SU-DHL-6 (cell line): ENCODE results near the gene PFN3.

ENCODE experiments used
- H2AFZ ChIP-seq: fragments of 200-600 bp; sonication (generic); 2 replicates; pipeline ENCODE4 v1.6.1; 2014; ENCODE audit warnings: low read depth, mild to moderate bottlenecking, moderate library complexity, mixed read lengths, antibody characterized with exemption, low read length; ENCODE audit not compliant: severe bottlenecking
- H3F3A ChIP-seq: fragments of 200-600 bp; shearing (Covaris generic); 2 replicates; pipeline ENCODE4 v1.6.0; 2016; ENCODE audit warnings: antibody characterized with exemption, mild to moderate bottlenecking; ENCODE audit not compliant: insufficient read depth
- H3K27ac ChIP-seq: fragments of 200-600 bp; sonication (generic); 2 replicates; pipeline ENCODE4 v1.5.1; 2016; ENCODE audit warnings: low read depth, mild to moderate bottlenecking, low read length, moderate library complexity, mixed read lengths
- H3K27me3 ChIP-seq: fragments of 200-600 bp; sonication (generic), shearing (Covaris generic); 2 replicates; pipeline ENCODE4 v1.6.0; 2014; ENCODE audit warnings: mild to moderate bottlenecking, low read length
- H3K36me3 ChIP-seq: fragments of 200-600 bp; sonication (generic); 2 replicates; pipeline ENCODE4 v1.6.1; 2014; ENCODE audit warnings: mild to moderate bottlenecking, low read length, mixed read lengths
- H3K4me2 ChIP-seq: fragments of 300-600, 200-600 bp; shearing (Covaris generic), sonication (generic); 2 replicates; pipeline ENCODE4 v1.6.0; 2014; ENCODE audit warnings: low read length, low read depth, mild to moderate bottlenecking; ENCODE audit not compliant: poor library complexity, severe bottlenecking
- H3K4me3 ChIP-seq: fragments of 200-600 bp; sonication (generic); 2 replicates; pipeline ENCODE4 v1.5.1; 2014; ENCODE audit warnings: antibody characterized with exemption, low read length, mild to moderate bottlenecking, mixed read lengths; ENCODE audit not compliant: insufficient read depth, poor library complexity, severe bottlenecking
- H3K79me2 ChIP-seq: fragments of 200-600 bp; sonication (generic); 2 replicates; pipeline ENCODE4 v1.6.1; 2014; ENCODE audit warnings: mild to moderate bottlenecking, low read length, moderate library complexity; ENCODE audit not compliant: insufficient read depth
- H3K9ac ChIP-seq: fragments of 200-600 bp; sonication (generic); 2 replicates; pipeline ENCODE4 v1.7.0; 2014; ENCODE audit warnings: mild to moderate bottlenecking, low read length
- H3K9me2 ChIP-seq: fragments of 200-600 bp; sonication (generic); replicated peaks from 2 replicates; pipeline ENCODE4 v1.6.1; 2014; ENCODE audit warnings: low read length; ENCODE audit not compliant: insufficient read depth
- H3K9me3 ChIP-seq: fragments of 200-600 bp; sonication (generic); 2 replicates; pipeline ENCODE4 v1.6.1; 2014; ENCODE audit warnings: low read length, mixed read lengths; ENCODE audit not compliant: insufficient read depth
- H4K20me1 ChIP-seq: fragments of 200-600 bp; sonication (generic); 2 replicates; pipeline ENCODE4 v1.6.1; 2014; ENCODE audit warnings: low read depth, mild to moderate bottlenecking, antibody characterized with exemption, low read length, moderate library complexity, mixed read lengths
- EZH2phosphoT487 ChIP-seq: fragments of 200-600 bp; sonication (generic), shearing (Covaris generic); conservative IDR thresholded peaks from 2 replicates; pipeline ENCODE4 v1.6.1; 2018; ENCODE audit warnings: mild to moderate bottlenecking, antibody characterized with exemption, low read length, moderate library complexity, mixed read lengths
- TF ChIP-seq, protein P1 (sequence below): fragments of 200-600 bp; sonication (generic); IDR thresholded peaks from one replicate; pipeline ENCODE4 v1.5.1; 2017; ENCODE audit warnings: antibody characterized with exemption, mild to moderate bottlenecking, low read length, moderate library complexity; ENCODE audit not compliant: insufficient read depth, poor library complexity, severe bottlenecking

The PFN3 gene

DNA sequence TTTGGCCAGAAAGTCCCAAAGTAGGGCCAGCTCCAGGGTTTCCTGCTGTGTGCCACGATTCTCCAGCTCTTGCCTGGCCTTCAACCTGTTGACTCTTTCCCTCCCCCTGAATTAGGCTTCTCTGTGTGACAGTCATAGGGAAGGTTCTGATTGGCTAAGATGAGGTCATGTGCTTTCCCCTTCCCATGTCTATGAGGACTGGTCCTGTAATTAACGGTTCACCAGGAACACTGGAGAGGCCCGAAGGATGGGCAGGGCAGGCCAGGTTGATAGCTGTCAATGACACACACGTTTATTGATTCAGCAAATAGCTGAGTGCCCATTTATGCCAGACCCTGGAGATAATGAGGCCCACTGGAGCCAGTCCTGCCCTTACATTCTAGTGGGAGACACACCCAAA lies 37.2 kb upstream of the PFN3 start:
- no peak overlapping the region for H2AFZ ChIP-seq
- H3K4me2 ChIP-seq, result no peak overlapping the region
- H4K20me1 ChIP-seq, result no peaks in the 10 kb centered on the region
- H3K27ac ChIP-seq, result no peak overlapping the region
- no peaks in the 10 kb centered on the region for H3K79me2 ChIP-seq
- H3K9me3 ChIP-seq, result no peaks in the 10 kb centered on the region
- no peaks in the 10 kb centered on the region for H3K36me3 ChIP-seq
- no peaks in the 10 kb centered on the region for H3K9me2 ChIP-seq
- H3F3A ChIP-seq, result no peaks in the 10 kb centered on the region; the same call in none of the 2 replicates
- H3K9ac ChIP-seq, result no peak overlapping the region
- TF ChIP-seq EZH2phosphoT487, result no peak
- TF ChIP-seq, protein P1, sequence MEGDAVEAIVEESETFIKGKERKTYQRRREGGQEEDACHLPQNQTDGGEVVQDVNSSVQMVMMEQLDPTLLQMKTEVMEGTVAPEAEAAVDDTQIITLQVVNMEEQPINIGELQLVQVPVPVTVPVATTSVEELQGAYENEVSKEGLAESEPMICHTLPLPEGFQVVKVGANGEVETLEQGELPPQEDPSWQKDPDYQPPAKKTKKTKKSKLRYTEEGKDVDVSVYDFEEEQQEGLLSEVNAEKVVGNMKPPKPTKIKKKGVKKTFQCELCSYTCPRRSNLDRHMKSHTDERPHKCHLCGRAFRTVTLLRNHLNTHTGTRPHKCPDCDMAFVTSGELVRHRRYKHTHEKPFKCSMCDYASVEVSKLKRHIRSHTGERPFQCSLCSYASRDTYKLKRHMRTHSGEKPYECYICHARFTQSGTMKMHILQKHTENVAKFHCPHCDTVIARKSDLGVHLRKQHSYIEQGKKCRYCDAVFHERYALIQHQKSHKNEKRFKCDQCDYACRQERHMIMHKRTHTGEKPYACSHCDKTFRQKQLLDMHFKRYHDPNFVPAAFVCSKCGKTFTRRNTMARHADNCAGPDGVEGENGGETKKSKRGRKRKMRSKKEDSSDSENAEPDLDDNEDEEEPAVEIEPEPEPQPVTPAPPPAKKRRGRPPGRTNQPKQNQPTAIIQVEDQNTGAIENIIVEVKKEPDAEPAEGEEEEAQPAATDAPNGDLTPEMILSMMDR, result no peak
- no peaks in the 10 kb centered on the region for H3K27me3 ChIP-seq
- H3K4me3 ChIP-seq, result no peak overlapping the region

- peaks cover 15% of the 10 kb centered on the region for H3F3A ChIP-seq
- H4K20me1 ChIP-seq, result no peaks in the 10 kb centered on the region
- H3K4me3 ChIP-seq, result no peak overlapping the region
- no peak overlapping the region for H3K4me2 ChIP-seq
- H3K9me3 ChIP-seq, result no peaks in the 10 kb centered on the region
- no peaks in the 10 kb centered on the region for H3K36me3 ChIP-seq
- no peak overlapping the region for H3K27ac ChIP-seq
- H3K9ac ChIP-seq, result no peak overlapping the region
- no peak overlapping the region for H2AFZ ChIP-seq
- TF ChIP-seq, protein P1, result no peak
- no peak for TF ChIP-seq EZH2phosphoT487
- no peaks in the 10 kb centered on the region for H3K79me2 ChIP-seq
- H3K9me2 ChIP-seq, result no peaks in the 10 kb centered on the region
- no peaks in the 10 kb centered on the region for H3K27me3 ChIP-seq
Observed at GRCh38 chr5:177435847-177436536, 35.5 kb upstream of the PFN3 start.

DNA sequence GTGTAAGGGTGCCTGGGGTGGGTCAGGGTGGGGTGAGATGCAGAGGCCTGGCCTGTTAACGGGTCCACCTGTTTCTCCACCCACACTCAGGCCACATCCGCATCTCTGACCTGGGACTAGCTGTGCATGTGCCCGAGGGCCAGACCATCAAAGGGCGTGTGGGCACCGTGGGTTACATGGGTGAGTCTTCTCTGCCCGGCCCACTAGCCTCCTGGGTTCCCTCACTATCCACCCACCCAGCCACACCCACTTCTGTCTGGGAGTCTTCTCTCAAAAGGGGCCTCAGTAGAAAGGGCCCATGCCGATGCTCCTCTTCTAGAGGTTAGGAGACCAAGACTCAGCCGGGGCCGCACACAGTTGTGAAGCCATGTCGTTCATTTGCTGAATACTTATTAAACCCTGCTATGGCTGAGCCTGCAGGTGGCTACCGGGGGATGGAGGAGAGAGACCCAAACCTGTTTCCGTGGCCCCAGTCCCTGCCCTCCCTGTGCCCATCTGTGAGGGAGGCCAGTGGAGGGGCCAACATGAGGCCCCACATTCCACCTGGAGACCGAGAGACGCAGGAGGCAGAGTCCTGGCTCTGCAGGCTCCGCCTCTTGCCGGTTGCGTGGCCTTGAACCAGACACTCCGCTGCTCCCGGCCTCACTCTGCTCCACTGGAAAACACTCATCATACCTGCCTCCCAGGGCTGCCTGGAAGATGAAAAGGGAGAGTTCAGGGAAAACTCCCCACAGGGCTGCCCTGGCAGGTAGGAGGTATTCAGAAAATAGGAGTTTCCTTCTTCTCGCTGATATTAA lies 34.7 kb upstream of the PFN3 start:
- H3K27me3 ChIP-seq, result no peaks in the 10 kb centered on the region
- no peak overlapping the region for H3K4me2 ChIP-seq
- no peaks in the 10 kb centered on the region for H3K9me2 ChIP-seq
- no peaks in the 10 kb centered on the region for H3K9me3 ChIP-seq
- no peak overlapping the region for H2AFZ ChIP-seq
- no peaks in the 10 kb centered on the region for H3K36me3 ChIP-seq
- H3K27ac ChIP-seq, result no peak overlapping the region
- H4K20me1 ChIP-seq, result no peaks in the 10 kb centered on the region
- H3K9ac ChIP-seq, result no peak overlapping the region
- no peak overlapping the region for H3K4me3 ChIP-seq
- TF ChIP-seq, protein P1, result no peak
- no peak for TF ChIP-seq EZH2phosphoT487
- no peaks in the 10 kb centered on the region for H3K79me2 ChIP-seq
- peaks cover 23% of the 10 kb centered on the region for H3F3A ChIP-seq
